ENCODE measurements around the gene JUNB. TPM values are rescaled to one million over a fixed set of nuclear protein-coding genes. Genes with fewer than 3 reads are reported as not detected.
"Not testable (repeated sequence)": the region's sequence is repeated elsewhere in the genome, so short reads cannot be mapped to it uniquely, and the experiment has no call there.

JUNB gene
- total and polyA plus RNA-seq, 2 of the 8 experiments (the other 6 are each of a cell fraction or from before 2014, with no cell fraction given), result 7.4 to 10.0 TPM

DNA sequence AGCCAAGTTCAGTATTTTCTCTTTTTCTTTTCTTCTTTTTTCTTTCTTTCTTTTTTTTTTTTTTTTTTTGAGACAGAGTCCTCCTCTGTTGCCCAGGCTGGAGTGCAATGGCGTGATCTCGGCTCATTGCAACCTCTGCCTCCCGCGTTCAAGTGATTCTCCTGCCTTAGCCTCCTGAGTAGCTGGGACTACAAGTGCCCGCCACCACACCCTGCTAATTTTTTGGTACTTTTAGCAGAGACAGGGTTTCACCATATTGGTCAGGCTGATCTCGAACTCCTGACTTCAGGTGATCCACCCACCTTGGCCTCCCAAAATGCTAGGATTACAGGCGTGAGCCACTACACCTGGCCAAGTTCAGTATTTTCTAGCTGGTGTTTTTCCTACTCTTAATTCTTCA is 6.3 kb downstream of the JUNB start:
- DNase-seq (ENCODE audit: low read depth in 1 of 2, low spot score in 2 of 2); H2BK5ac ChIP-seq (ENCODE audit: low read depth, low read length); H2BK12ac ChIP-seq (ENCODE audit: low read depth, low read length); H3K23ac ChIP-seq (ENCODE audit: insufficient read length); H3K4ac ChIP-seq (replicated peaks; ENCODE audit: insufficient read length, low read depth, low read length); H4K5ac ChIP-seq (ENCODE audit: insufficient read length, low read depth, low read length); H3K14ac ChIP-seq (ENCODE audit: insufficient read length); H3K18ac ChIP-seq (ENCODE audit: extremely low read depth, low read length); H3K4me2 ChIP-seq (ENCODE audit: insufficient read depth in 1 of 2, low read depth in 2 of 2, low read length in 2 of 2); H3K4me3 ChIP-seq (ENCODE audit: extremely low read depth in 1 of 4, insufficient read depth in 2 of 4, low read depth in 3 of 4, low read length in 4 of 4); H2BK15ac ChIP-seq (ENCODE audit: low read length); H2AFZ ChIP-seq (ENCODE audit: low read length); H2BK20ac ChIP-seq (ENCODE audit: low read length); H3K27me3 ChIP-seq (replicated peaks in 1 of 4; ENCODE audit: control insufficient read depth in 3 of 4, extremely low read depth in 1 of 4, insufficient read depth in 3 of 4, low read length in 3 of 4); H3K56ac ChIP-seq (replicated peaks; ENCODE audit: insufficient read length, low read depth, low read length); H3K79me1 ChIP-seq (ENCODE audit: low read depth, low read length); H3K9me3 ChIP-seq (ENCODE audit: insufficient read depth in 2 of 2, low read depth in 1 of 2, low read length in 1 of 2); H3K27ac ChIP-seq (ENCODE audit: low read depth, low read length); H4K8ac ChIP-seq (ENCODE audit: extremely low read depth, insufficient read depth, low read length); H4K20me1 ChIP-seq (replicated peaks in 1 of 2; ENCODE audit: control insufficient read depth in 1 of 2, insufficient read depth in 2 of 2, low read length in 2 of 2); FAIRE-seq; H2AK5ac ChIP-seq (ENCODE audit: low read depth, low read length); H4K91ac ChIP-seq (replicated peaks; ENCODE audit: insufficient read length, low read length); H2BK120ac ChIP-seq (replicated peaks; ENCODE audit: low read depth, low read length); H3K9ac ChIP-seq (replicated peaks in 1 of 4; ENCODE audit: extremely low read depth in 1 of 4, low read depth in 3 of 4, low read length in 3 of 4): not testable (repeated sequence)
- ChIA-PET POLR2A (ENCODE audit: partially characterized antibody) (interaction anchor here (0.6 to 15.2 kb wide), 9 partner anchors 16 to 1991 kb away, joined by 3 to 317 read pairs (median 3); partner anchors contain the start of gene HOOK2), CTCF (ENCODE audit: partially characterized antibody) (interaction anchor here (0.7 to 17.9 kb wide), 6 partner anchors 18 to 243 kb away, joined by 3 to 288 read pairs (median 34); no protein-coding TSS in a partner anchor)
- H3K79me2 ChIP-seq (ENCODE audit: control insufficient read depth in 1 of 2, insufficient read depth in 2 of 2, low read length in 2 of 2), result peaks cover 0 to 12% of the 10 kb centered on the region in 2 experiments; a peak in 2 of 4 replicates
- 94% methylated on average over 3 of the region's 7 CpGs; no CpG with 5 or more reads in 1 of the 2 experiments for WGBS, 2 experiments (ENCODE audit: extremely low coverage in 1 of 2, insufficient coverage in 1 of 2, insufficient read length in 1 of 2, insufficient replicate concordance in 2 of 2, low coverage in 1 of 2, low lambda C conversion rate in 2 of 2, missing lambda C conversion rate in 1 of 2)
- H3K36me3 ChIP-seq (ENCODE audit: control insufficient read depth in 2 of 4, insufficient read depth in 4 of 4, low read length in 3 of 4), result peaks cover 8 to 19% (median 14%) of the 10 kb centered on the region in 4 experiments; a peak in 7 of 8 replicates
- H3K23me2 ChIP-seq (ENCODE audit: low read depth, low read length), result peaks cover 22% of the 10 kb centered on the region
- peaks cover 5 to 25% (median 15%) of the 10 kb centered on the region in 4 experiments for H3K4me1 ChIP-seq (replicated peaks in 1 of 4; ENCODE audit: control insufficient read depth in 3 of 4, insufficient read depth in 4 of 4, low read length in 3 of 4)
